NB4 (cell line): ENCODE results near the gene POU2F1.

Source experiments
- DNase-seq: peaks from one replicate; pipeline ENCODE4 v3.0.0; 2010; ENCODE audit warnings: low read depth
- H3K4me3 ChIP-seq: one replicate; pipeline ENCODE4 v1.5.1; 2011; ENCODE audit warnings: mild to moderate bottlenecking, low read depth, low read length, moderate library complexity
- MYC ChIP-seq: IDR thresholded peaks from 2 replicates; pipeline ENCODE4 v1.6.1; 2011; ENCODE audit warnings: low read depth, low read length
- POLR2A ChIP-seq: IDR thresholded peaks from 2 replicates; pipeline ENCODE4 v1.6.1; 2011; ENCODE audit warnings: mild to moderate bottlenecking; ENCODE audit not compliant: insufficient read length; ENCODE audit errors: extremely low read depth
- TF ChIP-seq, protein P1 (sequence below): IDR thresholded peaks from 2 replicates; pipeline ENCODE4 v1.6.1; 2011; ENCODE audit warnings: low read depth, low read length
- TF ChIP-seq, protein P2 (sequence below): IDR thresholded peaks from one replicate; pipeline ENCODE4 v1.5.1; 2012; ENCODE audit warnings: low read depth, low read length

The POU2F1 gene

GRCh38 chr1:167435484-167435883 is 214.8 kb downstream of the POU2F1 start:
- DNase-seq, result no peak
- no peak for TF ChIP-seq MYC
- TF ChIP-seq, protein P1, sequence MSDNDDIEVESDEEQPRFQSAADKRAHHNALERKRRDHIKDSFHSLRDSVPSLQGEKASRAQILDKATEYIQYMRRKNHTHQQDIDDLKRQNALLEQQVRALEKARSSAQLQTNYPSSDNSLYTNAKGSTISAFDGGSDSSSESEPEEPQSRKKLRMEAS, result no peak
- H3K4me3 ChIP-seq, result no peak overlapping the region

DNA sequence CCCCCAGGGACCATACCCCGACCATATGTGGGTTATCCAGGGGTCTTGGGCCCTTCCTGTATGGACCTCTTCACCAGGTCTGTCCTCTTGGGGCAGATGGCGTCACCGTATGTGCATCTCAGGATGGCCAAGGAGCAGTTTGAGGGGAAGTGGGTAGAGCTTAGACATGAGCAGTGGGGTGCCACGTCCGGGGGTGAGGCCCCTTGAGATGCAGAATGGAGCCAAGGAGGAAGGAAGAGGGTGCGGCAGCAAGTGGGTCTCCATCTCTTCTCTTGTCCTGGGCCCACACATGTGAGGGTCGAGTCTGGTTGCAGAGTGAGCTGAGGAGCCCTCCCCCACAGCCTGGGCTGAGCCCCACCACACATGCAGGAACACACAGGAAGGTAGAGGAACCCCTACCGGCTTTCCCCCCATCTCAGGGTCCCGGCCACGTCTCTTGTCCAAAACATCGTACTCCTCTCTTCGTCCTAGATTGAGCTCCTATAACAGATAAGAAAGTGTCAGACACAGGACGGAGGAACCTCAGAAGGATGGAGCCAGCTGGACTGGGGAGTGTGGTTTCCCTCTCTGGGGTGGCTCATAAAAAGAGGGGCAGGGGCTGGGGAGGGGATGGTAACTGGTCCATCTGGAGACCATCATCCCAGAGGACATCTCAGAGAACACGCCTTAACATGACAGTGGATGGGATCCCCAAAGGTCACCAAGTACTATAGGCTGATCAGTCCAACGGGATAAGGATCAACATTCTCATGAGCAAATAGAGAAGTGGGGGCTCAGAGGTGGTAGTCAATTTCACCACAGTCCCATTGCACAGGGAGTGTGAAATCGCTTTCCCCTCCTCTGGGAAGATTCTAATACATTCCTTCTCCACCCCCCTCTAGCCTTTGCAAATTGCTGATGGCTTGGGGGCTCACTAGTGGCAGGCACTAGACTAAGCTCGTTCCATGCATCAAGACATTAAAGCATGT is 217.8 kb downstream of the POU2F1 start:
- H3K4me3 ChIP-seq, result no peak overlapping the region

GRCh38 chr1:167439301-167439988 is 218.8 kb downstream of the POU2F1 start:
- no peak for TF ChIP-seq MYC
- TF ChIP-seq, protein P2, sequence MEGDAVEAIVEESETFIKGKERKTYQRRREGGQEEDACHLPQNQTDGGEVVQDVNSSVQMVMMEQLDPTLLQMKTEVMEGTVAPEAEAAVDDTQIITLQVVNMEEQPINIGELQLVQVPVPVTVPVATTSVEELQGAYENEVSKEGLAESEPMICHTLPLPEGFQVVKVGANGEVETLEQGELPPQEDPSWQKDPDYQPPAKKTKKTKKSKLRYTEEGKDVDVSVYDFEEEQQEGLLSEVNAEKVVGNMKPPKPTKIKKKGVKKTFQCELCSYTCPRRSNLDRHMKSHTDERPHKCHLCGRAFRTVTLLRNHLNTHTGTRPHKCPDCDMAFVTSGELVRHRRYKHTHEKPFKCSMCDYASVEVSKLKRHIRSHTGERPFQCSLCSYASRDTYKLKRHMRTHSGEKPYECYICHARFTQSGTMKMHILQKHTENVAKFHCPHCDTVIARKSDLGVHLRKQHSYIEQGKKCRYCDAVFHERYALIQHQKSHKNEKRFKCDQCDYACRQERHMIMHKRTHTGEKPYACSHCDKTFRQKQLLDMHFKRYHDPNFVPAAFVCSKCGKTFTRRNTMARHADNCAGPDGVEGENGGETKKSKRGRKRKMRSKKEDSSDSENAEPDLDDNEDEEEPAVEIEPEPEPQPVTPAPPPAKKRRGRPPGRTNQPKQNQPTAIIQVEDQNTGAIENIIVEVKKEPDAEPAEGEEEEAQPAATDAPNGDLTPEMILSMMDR, result no peak
- TF ChIP-seq, protein P1, result no peak
- no peak for TF ChIP-seq POLR2A
- H3K4me3 ChIP-seq, result no peak overlapping the region
- peak; percentile 54 for DNase-seq

More for the DNA sequence above, 217.8 kb downstream of the POU2F1 start:
- peak; percentile 27 for DNase-seq
- TF ChIP-seq MYC (no peak), POLR2A (no peak)
- TF ChIP-seq, protein P2, result no peak
- TF ChIP-seq, protein P1, result no peak

GRCh38 chr1:167440345-167440744 is 219.7 kb downstream of the POU2F1 start:
- TF ChIP-seq POLR2A (no peak), MYC (no peak)
- TF ChIP-seq, protein P1, result no peak
- TF ChIP-seq, protein P2, result no peak
- H3K4me3 ChIP-seq, result no peak overlapping the region
- DNase-seq, result no peak

DNA sequence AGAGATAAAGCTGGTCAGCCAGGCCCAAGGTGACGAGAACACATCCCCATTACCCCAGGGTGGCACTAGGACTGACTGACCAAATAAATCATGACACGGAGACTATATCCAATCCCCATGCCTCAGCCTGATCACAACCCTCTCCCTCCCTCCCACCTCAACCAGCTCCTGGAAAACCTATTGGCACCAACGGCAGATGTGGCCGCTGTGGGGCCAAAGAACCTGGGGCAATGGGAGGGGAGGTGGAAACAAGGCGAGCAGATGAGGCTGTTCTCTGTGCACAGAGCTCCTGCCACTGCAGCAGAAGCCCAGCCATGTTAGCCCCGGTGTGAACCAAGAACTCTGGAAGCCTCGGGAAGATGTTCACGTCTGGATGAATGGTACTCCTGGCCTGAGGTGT is 220.1 kb downstream of the POU2F1 start:
- TF ChIP-seq MYC, result no peak
- TF ChIP-seq, protein P1, result no peak
- no peak for TF ChIP-seq POLR2A
- TF ChIP-seq, protein P2, result no peak
- H3K4me3 ChIP-seq, result no peak overlapping the region
- no peak for DNase-seq

- TF ChIP-seq, protein P2, result no peak
- TF ChIP-seq MYC (no peak), POLR2A (no peak)
- TF ChIP-seq, protein P1, result no peak
- DNase-seq, result no peak
- no peak overlapping the region for H3K4me3 ChIP-seq
Measured at GRCh38 chr1:167441222-167441621, 220.5 kb downstream of the POU2F1 start.
